ENCODE measurements around the gene RNPS1. TPM values are rescaled to one million over a fixed set of nuclear protein-coding genes. Genes with fewer than 3 reads are reported as not detected.

Gene RNPS1
- total and polyA plus RNA-seq, 2 of the 4 experiments (the other 2 are of a cell fraction), result 57.5 to 192 TPM

DNA sequence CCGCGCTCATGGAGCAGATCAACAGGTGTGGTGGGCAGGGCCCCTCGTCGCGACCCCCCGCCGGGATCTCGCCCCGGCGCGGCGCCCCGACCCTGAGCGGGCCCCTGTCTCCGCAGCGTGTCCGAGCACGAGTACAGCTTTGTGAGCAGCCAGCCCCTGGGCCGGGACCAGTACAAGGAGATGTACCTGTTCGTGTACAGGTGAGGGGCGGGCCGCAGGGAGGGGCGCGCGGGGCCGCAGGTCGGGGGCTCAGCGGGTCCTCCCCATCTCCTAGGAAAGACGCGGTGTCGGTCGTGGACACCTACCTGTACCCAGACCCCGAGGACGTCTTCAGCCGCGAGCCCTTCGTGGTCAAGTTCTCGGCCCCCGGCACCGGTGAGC, 30.8 kb downstream of the RNPS1 start:
- H2AK9ac ChIP-seq (replicated peaks; ENCODE audit: low read depth, low read length, poor library complexity), result peak overlapping the region; percentile 65
- H4K91ac ChIP-seq (ENCODE audit: insufficient read depth, low read depth, low read length), result no peak overlapping the region
- H3K4me2 ChIP-seq (ENCODE audit: low read depth, low read length), result peak overlapping the region; percentile 68
- BruUV-seq (replicated peaks), result no TSS peak
- no peak overlapping the region for H2BK15ac ChIP-seq (ENCODE audit: low read depth, low read length)
- WGBS, 2 experiments (ENCODE audit: extremely low coverage in 2 of 2, insufficient read length in 1 of 2), result 15% methylated on average over 14 of the region's 40 CpGs; no CpG with 5 or more reads in 1 of the 2 experiments
- no peaks in the 10 kb centered on the region for H3K79me1 ChIP-seq (ENCODE audit: low read depth in 1 of 2, low read length in 2 of 2)
- no peak overlapping the region for H2AK5ac ChIP-seq (ENCODE audit: low read depth, low read length)
- in situ Hi-C loops (cut with MboI; ENCODE audit: low sequenced_read_pairs), result no loop called here
- peaks cover 5% of the 10 kb centered on the region; the same call in 1 of the 2 replicates for H3K4me1 ChIP-seq (ENCODE audit: control insufficient read depth, insufficient read depth, low read length)
- no peak overlapping the region for H3K18ac ChIP-seq (ENCODE audit: low read depth, low read length)
- H4K5ac ChIP-seq (ENCODE audit: low read depth, low read length), result no peak overlapping the region
- TF ChIP-seq CEBPB (IDR thresholded peaks at IDR 0.05; ENCODE audit: low read depth, low read length), result no peak
- no peak for TF ChIP-seq CTCF (conservative IDR thresholded peaks at IDR 0.05; ENCODE audit: low read depth, low read length)
- no peak for TF ChIP-seq USF2 (IDR thresholded peaks at IDR 0.05; ENCODE audit: low read depth, low read length)
- no peak for TF ChIP-seq ELK1 (IDR thresholded peaks at IDR 0.05; ENCODE audit: borderline replicate concordance, low read depth, low read length)
- TF ChIP-seq CHD1 (IDR thresholded peaks at IDR 0.05; ENCODE audit: low read depth, low read length), result no peak
- no peak for TF ChIP-seq MXI1 (IDR thresholded peaks at IDR 0.05; ENCODE audit: borderline replicate concordance, low read depth, low read length)
- TF ChIP-seq MAZ (IDR thresholded peaks at IDR 0.05; ENCODE audit: borderline replicate concordance, low read depth, low read length), result no peak
- no peak for TF ChIP-seq RFX5 (IDR thresholded peaks at IDR 0.05; ENCODE audit: low read depth, low read length)
- no peak for TF ChIP-seq RAD21 (IDR thresholded peaks at IDR 0.05; ENCODE audit: low read length)
- no peak for TF ChIP-seq BHLHE40 (IDR thresholded peaks at IDR 0.05; ENCODE audit: low read depth, low read length)
- no peak for TF ChIP-seq POLR2A (IDR thresholded peaks at IDR 0.05; ENCODE audit: low read depth, low read length)
- TF ChIP-seq FOS (IDR thresholded peaks at IDR 0.05; ENCODE audit: low read depth, low read length), result no peak
- TF ChIP-seq NFE2L2 (IDR thresholded peaks at IDR 0.05; ENCODE audit: low read depth, low read length), result no peak
- TF ChIP-seq MAFK (IDR thresholded peaks at IDR 0.05; ENCODE audit: low read depth, low read length), result no peak
- no peak for TF ChIP-seq RCOR1 (IDR thresholded peaks at IDR 0.05; ENCODE audit: insufficient replicate concordance, low read length)
- no peak for TF ChIP-seq SMC3 (IDR thresholded peaks at IDR 0.05; ENCODE audit: low read depth, low read length)
- H3K9me3 ChIP-seq (ENCODE audit: control insufficient read depth, insufficient read depth, low read length), result no peaks in the 10 kb centered on the region
- ChIA-PET CTCF (interaction anchor here (1.2 kb wide), 1 partner anchor 11 kb away, joined by 4 read pairs; no protein-coding TSS in a partner anchor), POLR2A (ENCODE audit: unreplicated experiment) (no interaction called here)
- dilution Hi-C loops (cut with HindIII; ENCODE audit: low sequenced_read_pairs, unreplicated experiment), result no loop called here
- H2AFZ ChIP-seq (replicated peaks; ENCODE audit: low read length, poor library complexity), result peak overlapping the region; percentile 43
- no peaks in the 10 kb centered on the region for H3K9me1 ChIP-seq (ENCODE audit: insufficient read depth, low read length)
- peaks cover 36% of the 10 kb centered on the region for H3K36me3 ChIP-seq (ENCODE audit: control insufficient read depth, insufficient read depth, low read length)
- peaks cover 9% of the 10 kb centered on the region for H3K27me3 ChIP-seq (ENCODE audit: control insufficient read depth, insufficient read depth, low read length)
- H3K9ac ChIP-seq (ENCODE audit: low read depth, low read length), result no peak overlapping the region
- no peak overlapping the region for H4K8ac ChIP-seq (ENCODE audit: low read depth in 2 of 2, low read length in 2 of 2)
- H2BK5ac ChIP-seq (ENCODE audit: low read depth, low read length, poor library complexity, severe bottlenecking), result no peak overlapping the region
- H3K23ac ChIP-seq (ENCODE audit: low read depth, low read length), result no peak overlapping the region
- intact Hi-C loops (cut with micrococcal nuclease), result no loop called here
- ATAC-seq (ENCODE audit: low read depth), result no peak
- H3K4me3 ChIP-seq (ENCODE audit: insufficient read depth, low read depth, low read length), result peak overlapping the region; percentile 6
- H3K14ac ChIP-seq (replicated peaks; ENCODE audit: low read depth, low read length), result no peak overlapping the region
- no peak for DNase-seq
- H4K20me1 ChIP-seq (ENCODE audit: insufficient read depth, low read length), result peaks cover 14% of the 10 kb centered on the region
- no peak overlapping the region for H3K27ac ChIP-seq (ENCODE audit: insufficient read depth, low read length)
- H3K4ac ChIP-seq (ENCODE audit: low read depth, low read length), result no peak overlapping the region
- no peak overlapping the region for H3K56ac ChIP-seq (ENCODE audit: extremely low read depth, insufficient read depth, low read length)
- no peak overlapping the region for H2BK120ac ChIP-seq (ENCODE audit: low read depth, low read length)
- H2BK20ac ChIP-seq (ENCODE audit: low read depth, low read length), result no peak overlapping the region

Data from IMR-90 (cell line).